Urothelium cell line (cell line): ENCODE results near the gene SLX9.

ENCODE experiments used
- DNase-seq: peaks from one replicate; pipeline ENCODE4 v3.0.0; 2011; ENCODE audit warnings: low spot score, mixed read lengths
- FAIRE-seq: peaks from 2 replicates; lab custom pipeline; 2011; peaks lifted over from hg19 to GRCh38; lab: Jason Lieb, UNC

Gene SLX9

DNA sequence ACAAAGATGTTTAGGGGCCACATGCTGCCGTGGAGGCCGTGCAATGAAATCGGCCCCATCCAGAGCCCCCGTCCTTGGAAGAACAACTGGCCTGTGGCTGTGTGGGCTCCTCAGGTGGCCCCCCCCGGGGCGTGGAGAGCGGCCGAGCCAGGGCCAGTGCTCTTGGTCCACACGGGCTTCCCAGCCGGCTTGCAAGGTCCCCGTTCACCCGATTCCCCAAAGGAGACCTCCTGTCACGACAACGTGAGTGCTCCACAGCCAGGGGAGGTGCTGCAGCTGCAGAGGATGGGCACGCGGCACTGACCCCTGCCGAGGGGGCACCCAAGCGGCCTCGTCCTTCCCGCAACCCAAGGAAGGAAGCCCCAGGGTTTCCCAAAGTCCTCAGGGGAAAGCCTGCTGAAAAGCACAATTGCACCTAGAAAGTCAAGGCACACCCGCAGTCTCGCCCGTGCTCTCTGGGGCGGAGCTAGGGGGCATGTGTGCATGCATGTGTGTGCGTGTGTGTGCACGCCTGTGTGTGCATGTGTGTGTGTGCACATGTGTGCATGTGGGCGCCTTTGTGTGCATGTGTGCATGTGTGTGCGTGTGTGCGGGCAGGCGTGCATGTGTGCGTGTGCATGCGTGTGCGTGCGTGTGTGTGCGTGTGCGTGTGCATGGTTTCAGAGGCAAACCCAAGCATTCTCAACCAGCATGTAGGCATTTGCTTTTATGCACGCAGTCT is 48.2 kb downstream of the SLX9 start:
- DNase-seq (no peak), FAIRE-seq (peak; percentile 89)

DNA sequence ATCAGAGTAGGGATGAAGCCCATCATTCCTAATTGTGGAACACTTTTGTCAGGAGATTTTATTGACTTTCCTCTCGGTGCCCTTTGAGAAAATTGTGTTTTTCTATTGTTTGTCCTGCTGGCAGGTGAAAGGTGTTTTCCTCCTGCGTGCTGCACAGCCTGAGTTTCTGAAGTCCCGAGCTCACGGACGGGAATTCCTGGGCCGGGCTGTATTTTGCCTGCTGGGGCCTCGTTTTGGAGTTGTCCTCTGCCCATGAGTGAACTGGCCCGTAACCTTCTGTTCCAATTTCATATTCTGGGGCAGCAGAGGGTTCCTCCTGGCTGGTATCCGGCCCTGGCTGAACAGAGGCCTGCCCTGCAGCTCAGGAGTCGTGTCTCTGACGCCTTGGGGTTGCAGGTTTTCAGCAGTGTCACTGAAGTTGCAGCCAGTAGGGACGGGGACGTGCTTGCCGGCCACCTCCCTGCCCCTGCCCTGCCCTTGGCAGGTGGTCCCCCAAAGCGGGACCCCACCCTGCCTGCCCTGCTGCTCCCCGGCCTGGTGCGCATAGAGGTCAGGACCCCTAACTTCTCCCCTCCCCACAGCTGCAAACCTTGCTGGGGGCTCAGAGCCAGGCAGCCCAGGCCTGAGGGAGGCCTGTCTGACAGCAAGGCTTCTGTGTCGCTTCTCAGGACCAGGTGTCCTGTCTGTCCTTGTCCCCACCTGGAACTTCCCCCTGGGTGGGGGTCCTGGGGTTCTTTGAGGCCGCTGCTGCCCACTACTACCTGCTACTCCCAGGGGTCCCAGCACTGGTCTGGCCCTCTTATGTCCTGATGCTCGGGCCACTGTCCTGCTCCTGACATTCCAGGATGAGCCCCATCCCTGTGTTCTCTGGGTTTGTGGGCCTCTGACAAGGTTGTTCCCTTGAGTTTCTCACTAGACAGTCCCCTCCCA is 49.0 kb downstream of the SLX9 start:
- DNase-seq: no peak
- no peak for FAIRE-seq

DNA sequence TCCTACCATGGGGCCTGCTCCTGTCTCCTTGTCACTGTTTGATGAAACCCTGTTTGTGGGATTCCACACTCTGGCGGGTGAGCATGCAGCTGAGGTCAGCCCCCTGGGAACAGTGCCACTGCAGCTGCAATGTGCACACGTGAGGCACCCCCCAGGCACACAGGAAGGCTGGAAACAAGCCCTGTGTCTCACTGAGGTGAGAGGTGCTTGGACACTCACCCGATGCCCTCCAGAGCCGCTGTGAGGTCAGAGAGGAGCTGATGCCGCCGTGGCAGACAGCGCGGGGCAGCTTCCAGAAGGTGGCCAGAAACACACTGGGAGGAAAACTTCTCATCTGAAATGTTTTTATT is 49.7 kb downstream of the SLX9 start:
- FAIRE-seq (no peak), DNase-seq (no peak)

DNA sequence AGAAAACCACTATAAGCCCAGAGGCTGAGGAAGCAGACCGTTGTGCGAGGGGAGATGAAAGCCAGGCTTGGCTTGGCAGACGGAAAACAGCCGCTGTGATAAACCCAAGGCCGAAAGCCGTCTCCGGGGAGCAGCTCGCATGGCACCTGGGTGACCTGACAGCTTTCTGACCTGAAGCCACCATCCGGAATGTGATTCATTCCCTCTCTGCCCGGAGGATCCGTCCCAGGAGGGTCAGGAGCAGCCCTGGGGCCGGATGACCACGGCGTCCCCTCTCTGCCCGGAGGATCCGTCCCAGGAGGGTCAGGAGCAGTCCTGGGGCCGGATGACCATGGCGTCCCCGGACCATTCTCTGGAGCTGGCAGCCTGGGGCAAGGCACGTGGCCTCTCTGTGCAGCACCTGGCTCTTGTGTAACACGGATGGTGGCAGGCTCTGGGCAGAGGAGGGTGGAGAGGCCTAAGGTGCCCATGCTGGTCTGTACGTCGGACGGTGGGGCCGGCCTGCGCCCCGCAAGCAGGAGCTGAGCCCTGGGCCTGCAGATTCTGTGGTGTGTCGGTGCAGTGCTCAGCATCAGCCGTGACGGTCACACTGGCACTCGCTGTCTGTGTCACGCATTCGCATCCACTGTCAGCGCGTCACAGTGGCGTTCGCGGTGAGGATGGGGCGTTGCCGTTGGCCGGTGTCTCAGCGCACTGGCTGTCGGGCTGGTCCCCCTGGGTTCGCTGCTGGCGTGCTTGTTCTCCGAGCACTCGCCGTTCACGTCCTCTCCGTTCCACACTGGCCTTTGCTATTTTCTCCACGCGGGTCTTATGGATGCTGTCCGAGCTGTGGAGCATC is 50.3 kb downstream of the SLX9 start:
- DNase-seq: no peak
- no peak for FAIRE-seq

DNA sequence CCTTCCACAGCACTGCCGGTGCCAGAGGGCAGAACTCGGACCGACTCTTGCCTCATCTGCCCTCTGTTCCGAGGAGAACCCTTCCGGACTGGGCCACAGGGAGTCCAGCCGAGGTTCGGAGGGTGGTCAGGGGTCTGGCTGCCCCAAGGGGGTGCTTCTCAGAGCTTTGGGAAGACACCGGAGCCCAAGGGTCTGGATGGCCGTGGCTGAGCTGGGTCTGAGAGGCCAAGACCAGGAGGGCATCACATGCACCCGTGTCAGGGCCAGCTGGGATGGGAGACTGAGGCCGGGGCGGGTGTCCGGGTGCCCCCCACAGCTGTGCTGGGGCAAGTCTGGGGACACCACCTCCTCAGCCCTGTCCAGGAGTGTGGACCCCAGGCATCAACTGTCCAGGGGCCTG is 51.1 kb downstream of the SLX9 start:
- DNase-seq: no peak
- no peak for FAIRE-seq

DNA sequence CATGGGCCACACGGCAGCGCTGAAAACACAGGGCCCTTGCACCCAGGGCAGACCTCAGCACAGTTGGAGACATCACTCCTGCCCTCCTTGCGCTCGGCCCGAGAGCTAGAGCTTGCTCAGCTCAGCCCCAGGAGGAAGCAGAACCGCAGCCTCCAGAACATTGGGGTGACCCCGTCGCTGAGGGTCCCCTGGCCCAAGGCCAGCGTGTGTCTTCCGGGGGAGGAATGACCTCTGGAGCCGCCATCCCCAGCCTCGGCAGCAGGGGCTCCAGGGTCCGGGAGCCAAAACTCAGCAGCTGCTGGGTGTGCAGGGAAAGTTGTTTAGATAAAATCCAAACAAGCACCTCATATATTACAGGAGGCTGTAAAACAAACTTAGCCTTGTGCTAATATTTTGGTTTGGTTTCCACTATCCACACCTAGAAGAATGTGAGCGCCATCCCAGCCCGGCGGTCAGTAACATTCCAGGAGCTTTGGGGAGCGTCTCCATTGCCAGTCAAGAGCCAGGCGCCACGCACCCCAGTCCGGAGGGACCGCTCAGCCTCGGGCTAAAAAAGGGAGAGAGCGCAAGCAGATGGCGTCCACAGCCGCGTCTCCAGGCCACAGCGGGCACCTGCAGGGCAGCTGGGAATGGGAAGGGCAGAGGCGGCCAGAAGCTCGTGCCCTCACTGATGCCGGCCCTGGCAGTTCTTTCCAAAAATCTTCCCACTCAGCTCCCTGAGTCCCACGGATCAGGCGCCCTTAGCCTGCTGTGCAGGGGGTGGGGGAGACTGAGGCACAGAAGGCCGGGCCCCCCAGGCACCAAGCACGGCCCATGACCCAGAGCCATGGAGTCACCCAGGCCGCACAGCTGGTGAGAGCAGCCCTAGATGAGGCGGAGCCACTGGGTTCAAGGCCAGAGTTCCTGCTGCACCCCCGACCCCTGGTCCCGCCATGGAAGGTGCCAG is 52.0 kb downstream of the SLX9 start:
- FAIRE-seq (no peak), DNase-seq (no peak)

DNA sequence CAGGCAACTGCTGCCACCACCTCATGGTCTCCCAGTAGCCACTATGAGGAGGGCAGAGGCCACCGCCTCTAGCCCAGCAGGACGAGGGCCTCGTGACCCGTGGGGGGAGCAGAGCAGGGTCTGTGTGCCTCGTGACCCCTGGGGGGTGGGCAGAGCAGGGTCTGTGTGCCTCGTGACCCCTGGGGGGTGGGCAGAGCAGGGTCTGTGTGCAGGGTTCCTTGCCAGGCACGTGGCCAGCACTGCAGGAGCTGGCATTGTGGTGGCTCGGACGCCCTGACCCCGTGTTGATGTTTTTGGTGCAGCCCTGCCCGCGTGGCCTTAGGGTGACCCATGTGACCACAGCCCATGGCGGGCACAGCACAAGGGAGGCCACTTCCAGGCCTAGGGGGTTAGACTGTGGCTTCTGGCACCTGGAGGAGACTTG is 52.8 kb downstream of the SLX9 start:
- no peak for DNase-seq

DNA sequence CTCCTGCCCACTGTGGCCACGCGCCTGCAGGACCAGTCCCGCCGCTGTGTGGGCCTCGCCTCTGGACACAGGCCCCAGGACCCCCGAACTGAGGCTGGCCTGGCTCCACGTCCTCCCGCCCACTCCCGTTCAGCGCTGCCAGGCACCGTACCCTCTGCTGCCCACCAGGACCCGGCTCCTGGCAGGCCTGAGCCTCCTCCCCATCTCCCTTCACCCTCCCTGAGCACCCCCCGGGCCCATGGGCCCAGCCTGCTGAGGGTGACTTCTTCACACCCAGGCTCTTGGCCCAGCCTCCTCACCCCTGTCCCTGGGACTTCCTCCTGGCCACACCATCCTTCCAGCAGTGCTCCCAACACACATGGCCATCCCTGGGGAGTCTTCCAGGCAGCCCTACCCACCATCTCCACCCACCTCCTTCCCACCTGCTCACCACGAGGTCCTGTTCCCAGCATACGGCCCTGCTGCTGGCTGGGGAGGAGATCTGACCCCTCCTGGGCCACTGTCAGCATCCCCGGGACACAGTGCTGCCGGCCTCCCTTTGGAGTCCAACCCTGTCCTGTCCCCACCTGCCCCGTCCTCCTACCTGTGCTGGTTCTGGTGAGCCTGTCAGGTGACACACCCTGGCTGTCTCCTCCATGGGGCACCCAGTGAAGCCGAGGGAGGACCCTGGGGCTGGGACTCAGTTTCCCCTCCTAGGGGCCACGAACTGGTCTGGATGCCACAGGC is 53.7 kb downstream of the SLX9 start:
- FAIRE-seq: no peak

More for the DNA sequence above, 52.8 kb downstream of the SLX9 start:
- FAIRE-seq: peak; percentile 84

DNA sequence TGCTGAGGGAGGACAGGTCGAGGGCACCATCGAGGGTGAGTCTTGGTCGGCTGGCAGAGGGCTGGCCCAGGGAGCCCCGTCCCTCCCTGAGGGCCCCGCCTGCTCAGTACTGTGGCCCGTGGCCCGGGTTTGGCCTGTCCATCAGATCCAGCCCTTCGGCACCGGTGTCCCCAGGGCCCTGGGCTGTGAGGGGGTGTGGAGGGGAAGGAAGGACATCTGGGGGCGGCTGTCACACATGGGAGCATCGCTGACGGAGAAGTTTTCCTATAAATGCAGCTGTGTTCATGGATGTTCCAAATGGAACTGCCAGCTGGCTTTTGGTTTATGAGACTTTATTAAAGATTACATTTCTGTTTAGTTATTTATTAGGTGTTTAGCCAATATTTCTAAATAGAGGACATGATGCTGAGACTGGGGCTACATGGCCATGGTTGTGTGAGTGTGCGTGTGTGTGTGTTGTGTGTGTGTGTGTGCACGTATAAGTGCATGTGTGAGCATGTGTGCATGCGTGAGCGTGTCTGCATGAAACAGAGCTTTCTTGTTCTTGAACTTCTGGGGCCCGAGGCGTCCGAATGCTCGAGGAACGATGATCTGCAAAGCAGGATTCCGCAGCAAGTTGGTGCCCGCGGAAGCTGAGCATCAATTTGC is 54.3 kb downstream of the SLX9 start:
- FAIRE-seq (no peak), DNase-seq (no peak)

More for the DNA sequence above, 53.7 kb downstream of the SLX9 start:
- no peak for DNase-seq

DNA sequence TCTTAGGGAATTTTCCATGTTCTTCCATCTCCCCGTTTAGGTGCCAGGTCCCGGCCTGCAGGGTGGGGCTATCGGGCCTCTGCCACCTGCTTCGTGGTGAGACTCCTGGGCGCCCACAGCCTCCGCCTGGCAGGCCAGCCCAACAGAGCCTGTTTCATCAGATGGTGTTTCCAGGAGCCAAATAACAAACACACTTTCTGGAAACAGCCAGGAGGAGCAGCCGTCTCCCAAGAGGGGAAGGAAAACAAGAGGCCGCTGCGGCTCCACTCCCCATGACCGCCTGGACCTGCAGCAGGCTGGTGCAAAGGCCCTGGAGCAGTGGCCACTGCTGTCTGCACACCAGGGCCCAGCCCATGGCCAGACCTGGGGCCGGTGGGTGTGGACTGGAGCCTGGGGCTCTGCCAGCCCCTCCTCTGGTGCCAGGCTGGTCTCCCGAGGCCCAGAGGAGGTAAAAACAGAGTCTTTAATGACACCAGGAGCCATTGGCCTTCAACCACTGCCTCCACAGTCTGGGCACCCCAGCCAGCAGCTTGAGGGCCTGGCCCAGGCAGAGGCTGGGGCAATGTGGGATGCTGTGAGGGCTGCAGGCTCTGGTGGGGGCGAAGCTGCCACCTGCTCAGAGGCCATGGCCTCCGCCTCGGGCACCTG is 55.0 kb downstream of the SLX9 start:
- DNase-seq (no peak), FAIRE-seq (no peak)

DNA sequence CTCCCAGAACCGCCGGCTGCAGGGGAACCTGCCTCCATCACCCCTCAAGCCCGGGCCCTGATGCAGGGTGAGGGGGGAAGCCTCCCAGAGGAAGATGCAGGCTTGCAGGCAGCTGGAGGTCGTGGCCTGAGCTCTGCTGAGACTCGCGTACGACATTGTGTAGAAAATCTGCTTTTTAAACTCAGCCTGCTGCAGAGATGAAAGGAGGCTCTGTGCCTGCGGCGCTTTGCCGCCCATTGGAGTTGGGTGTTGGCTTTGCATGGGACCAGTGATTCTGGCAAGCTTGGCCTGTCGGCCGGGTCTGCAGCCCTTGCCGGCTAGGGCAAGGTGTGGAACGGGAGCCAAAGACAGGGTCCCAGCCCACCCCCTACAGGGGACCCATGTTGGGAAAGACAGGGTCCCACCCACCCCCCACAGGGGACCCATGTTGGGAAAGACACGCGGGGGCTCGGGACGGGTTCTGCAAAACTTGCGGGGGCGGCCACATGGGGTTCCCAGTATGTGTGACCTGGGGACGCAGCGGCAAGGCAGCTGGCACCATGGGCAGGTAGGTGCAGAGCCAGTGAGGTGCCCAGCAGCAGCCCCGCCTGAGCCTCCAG is 55.6 kb downstream of the SLX9 start:
- FAIRE-seq (no peak), DNase-seq (no peak)

DNA sequence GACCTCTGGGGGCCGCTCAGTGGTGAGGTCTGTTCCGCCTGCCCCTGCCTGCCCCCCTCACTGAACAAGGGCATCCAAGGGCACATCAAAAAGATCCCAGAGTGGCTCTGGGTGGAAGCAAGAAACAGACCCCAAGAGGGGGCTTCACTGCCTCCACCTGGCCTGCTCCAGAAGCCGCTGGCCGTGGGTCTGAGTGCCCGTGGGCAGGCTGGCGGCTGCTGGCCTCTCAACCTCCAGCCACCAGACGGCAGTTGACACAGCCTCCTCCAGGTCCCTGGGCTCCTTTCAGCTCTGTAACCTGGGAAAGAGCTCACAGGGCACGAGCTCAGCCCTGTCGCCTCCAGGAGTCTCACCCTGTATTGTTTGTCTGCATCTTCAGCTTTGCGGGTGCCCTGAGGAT is 56.3 kb downstream of the SLX9 start:
- DNase-seq: no peak
- FAIRE-seq: no peak

DNA sequence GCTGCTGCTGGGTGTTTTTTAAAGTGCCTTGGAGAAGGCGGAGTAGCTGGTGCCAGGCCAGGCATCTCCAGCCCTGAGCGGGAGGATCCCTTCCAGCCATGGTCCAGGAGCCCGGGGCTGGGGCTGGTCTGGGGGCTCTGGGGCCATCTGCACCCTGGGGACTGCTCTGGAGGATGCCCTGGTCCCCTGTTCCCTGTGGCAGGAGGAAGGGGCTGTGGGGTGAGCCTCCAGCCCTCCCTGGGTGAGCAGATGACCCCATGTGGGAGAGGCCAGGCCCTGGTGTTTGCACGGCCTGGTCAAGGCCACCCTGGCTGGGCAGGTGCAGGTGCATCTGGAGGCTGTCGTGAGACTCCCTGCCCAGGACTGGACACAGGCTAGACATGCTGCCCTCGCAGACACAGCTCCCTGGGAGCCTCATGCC is 56.7 kb downstream of the SLX9 start:
- no peak for FAIRE-seq
- DNase-seq: no peak

DNA sequence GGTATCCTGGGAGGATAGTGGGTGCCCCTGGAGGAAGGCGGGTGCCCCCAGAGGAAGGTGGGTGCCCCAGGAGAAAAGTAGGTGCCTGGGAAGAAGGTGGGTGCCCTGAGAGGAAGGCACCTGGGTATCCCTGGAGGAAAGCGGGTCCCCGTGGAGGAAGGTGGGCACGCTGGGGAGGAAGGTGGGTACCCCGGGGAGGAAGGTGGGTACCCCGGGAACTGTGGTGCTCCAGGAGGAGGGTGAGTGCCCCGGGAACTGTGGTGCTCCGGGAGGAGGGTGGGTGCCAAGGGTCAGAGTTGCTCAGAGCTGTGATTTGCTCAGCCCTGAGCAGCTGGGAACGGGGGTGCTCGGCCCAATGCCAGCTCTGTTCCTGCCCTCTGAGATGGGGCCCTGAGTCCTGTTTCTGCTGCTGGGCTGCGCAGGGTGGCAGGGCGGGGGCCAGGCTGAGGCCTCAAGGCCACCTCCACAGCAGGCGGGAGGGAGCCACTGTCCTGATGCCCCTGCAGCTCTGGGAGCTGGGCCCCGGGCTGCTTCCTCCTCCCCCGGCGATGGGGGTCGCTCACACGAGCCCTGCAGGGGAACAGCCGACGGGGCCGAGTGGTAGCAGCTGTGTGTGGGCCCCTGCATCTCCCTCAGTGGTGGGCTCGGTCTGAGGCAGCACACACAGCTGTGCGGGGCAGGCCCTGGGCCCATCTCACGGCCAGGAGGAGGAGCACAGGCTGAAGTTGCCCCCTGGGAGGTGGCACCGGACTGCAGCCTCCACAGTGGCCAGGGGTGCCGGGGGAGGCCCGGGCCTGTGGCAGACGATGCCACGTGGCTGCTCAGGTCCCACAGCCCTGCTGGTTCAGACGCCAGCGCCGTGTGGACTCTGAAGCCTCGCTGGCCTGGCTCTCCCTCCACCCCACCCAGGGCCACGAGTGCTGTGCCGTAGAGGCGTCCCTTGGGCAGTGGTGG is 57.4 kb downstream of the SLX9 start:
- FAIRE-seq (no peak), DNase-seq (no peak)

DNA sequence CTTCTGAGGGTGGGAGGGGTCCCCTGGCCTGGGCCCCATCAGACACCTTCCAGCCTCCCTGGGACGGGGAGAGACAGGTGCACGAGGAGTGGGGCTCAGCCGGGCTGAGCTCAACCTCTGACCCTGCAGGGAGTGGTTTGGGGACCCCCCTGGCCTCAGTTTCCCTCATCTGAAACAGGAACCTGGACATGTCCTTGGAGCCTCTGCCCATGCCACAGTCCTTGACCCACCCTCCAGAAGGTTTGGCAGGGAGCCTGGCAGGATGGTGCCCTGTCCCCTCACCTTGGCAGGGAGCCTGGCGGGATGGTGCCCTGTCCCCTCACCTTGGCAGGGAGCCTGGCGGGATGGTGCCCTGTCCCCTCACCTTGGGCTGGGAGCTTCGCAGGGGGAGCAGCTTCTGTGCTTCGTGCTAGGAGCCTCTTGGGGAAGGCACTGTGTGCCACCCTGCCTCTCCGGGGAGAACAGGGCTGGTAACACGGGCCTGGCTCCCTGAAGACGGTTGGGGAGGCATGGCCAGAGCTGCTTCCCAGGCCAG is 58.3 kb downstream of the SLX9 start:
- no peak for DNase-seq
- FAIRE-seq: no peak

DNA sequence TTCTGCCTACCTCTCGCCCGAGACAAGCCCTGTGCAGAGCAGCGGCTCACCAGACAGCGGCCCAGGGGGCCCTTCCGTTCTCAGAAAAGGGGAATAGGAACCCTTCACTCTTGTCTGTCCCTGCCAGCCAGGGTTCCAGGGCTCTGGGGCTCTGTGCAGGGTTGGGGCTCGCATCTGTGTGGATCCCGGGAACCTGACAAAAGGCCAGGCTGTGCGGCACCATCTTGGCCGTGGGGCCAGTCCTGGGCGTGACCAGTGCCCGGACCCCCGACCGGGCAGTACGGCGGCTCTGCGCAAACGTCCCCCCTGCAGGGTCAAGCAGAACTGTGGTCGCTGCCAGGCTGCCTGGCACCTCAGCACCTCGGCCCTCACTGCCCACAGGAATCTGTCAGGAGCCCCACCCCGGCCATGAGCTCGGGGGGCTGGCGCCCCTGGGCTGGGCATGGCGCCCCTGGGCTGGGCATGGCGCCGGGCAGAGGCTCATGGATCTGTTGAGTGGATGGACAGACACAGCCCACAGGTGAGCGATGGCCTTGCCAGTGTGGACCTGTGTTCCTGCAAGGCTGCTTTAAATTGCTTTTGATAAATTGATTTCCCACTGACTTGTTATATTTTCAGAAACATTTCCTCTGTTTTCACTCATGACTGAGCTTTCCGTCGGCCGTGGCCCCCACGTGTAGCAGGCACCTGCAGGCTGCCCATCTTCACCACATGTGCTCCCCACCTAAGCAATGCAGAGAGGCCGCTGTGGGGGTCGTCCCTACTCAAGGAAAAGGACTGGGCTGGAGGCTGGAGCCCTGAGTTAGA is 59.0 kb downstream of the SLX9 start:
- DNase-seq (no peak), FAIRE-seq (no peak)
